MM.1S (cell line): Measurements from ENCODE around the gene MAP3K3.

Experiments
- DNase-seq: peaks from one replicate; pipeline ENCODE4 v3.0.0-alpha.2; 2015
- H2AFZ ChIP-seq: fragments of 300-600 bp; sonication (generic); 2 replicates; pipeline ENCODE4 v1.6.0; 2016; ENCODE audit warnings: antibody characterized with exemption, low read length
- H3F3A ChIP-seq: fragments of 300-600 bp; sonication (generic); 2 replicates; pipeline ENCODE4 v1.6.1; 2016; ENCODE audit warnings: mild to moderate bottlenecking, antibody characterized with exemption, low read length, moderate library complexity, mixed read lengths; ENCODE audit not compliant: insufficient read depth
- H3K27ac ChIP-seq: fragments of 300-600 bp; sonication (generic); 2 replicates; pipeline ENCODE4 v1.5.1; 2016; ENCODE audit warnings: mild to moderate bottlenecking, low read length
- H3K27me3 ChIP-seq: fragments of 300-600 bp; sonication (generic); replicated peaks from 2 replicates; pipeline ENCODE4 v1.6.0; 2016; ENCODE audit warnings: low read length; ENCODE audit not compliant: insufficient read depth
- H3K36me3 ChIP-seq: fragments of 300-600 bp; sonication (generic); replicated peaks from 2 replicates; pipeline ENCODE4 v1.6.1; 2016; ENCODE audit warnings: mild to moderate bottlenecking, low read length, mixed read lengths; ENCODE audit not compliant: insufficient read depth
- H3K4me1 ChIP-seq: fragments of 300-600 bp; sonication (generic); 2 replicates; pipeline ENCODE4 v1.6.1; 2016; ENCODE audit warnings: low read length, mixed read lengths
- H3K4me2 ChIP-seq: fragments of 300-600 bp; sonication (generic); 2 replicates; pipeline ENCODE4 v1.6.0; 2016; ENCODE audit warnings: low read depth, low read length
- H3K4me3 ChIP-seq: fragments of 300-600 bp; sonication (generic); 2 replicates; pipeline ENCODE4 v1.5.1; 2016; ENCODE audit warnings: low read length, mixed read lengths
- H3K79me2 ChIP-seq: fragments of 300-600 bp; sonication (generic); 2 replicates; pipeline ENCODE4 v1.6.1; 2016; ENCODE audit warnings: mixed run types, low read length, mixed read lengths
- H3K9ac ChIP-seq: fragments of 300-600 bp; sonication (generic); 2 replicates; pipeline ENCODE4 v1.6.1; 2016; ENCODE audit warnings: low read length, mixed read lengths
- H3K9me2 ChIP-seq: fragments of 300-600 bp; sonication (generic); replicated peaks from 2 replicates; pipeline ENCODE4 v1.6.1; 2016; ENCODE audit warnings: mild to moderate bottlenecking, low read length, mixed read lengths; ENCODE audit not compliant: insufficient read depth
- H3K9me3 ChIP-seq: fragments of 300-600 bp; sonication (generic); replicated peaks from 2 replicates; pipeline ENCODE4 v1.6.1; 2016; ENCODE audit warnings: mild to moderate bottlenecking, low read length, mixed read lengths; ENCODE audit not compliant: insufficient read depth
- H4K20me1 ChIP-seq: fragments of 300-600 bp; sonication (generic); 2 replicates; pipeline ENCODE4 v1.6.1; 2016; ENCODE audit warnings: mild to moderate bottlenecking, low read length, moderate library complexity, mixed read lengths; ENCODE audit not compliant: insufficient read depth
- EZH2 ChIP-seq: fragments of 300-600 bp; sonication (generic); optimal IDR thresholded peaks from 2 replicates; pipeline ENCODE3; 2017; ENCODE audit warnings: low read depth, mild to moderate bottlenecking, antibody characterized with exemption, low read length, mixed read lengths
- EZH2phosphoT487 ChIP-seq: fragments of 300-600 bp; sonication (generic); IDR thresholded peaks from 2 replicates; pipeline ENCODE4 v1.6.1; 2018; ENCODE audit warnings: antibody characterized with exemption, low read length
- TF ChIP-seq, protein P1 (sequence below): fragments of 300-600 bp; sonication (generic); IDR thresholded peaks from 2 replicates; pipeline ENCODE4 v1.5.1; 2016; ENCODE audit warnings: antibody characterized with exemption, low read length, mixed read lengths

MAP3K3 gene

DNA sequence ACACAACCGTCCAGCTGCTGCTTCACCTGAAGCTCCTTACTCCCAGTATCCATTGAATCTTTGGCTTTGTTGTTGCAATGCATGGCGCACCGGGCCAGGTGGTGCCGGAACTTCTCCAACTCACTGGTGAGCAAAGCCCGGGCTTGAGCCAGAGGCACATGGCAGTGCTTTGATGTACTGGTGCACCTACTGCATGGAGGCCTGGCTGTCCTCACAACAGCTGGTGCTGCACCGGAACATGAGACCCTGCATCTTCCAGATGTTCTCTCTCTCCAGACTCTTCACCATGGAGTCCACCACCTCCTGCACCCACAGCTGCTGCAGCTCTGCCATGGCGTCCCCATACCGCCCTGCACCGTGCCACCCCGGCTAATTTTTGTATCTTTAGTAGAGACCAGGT, 11.4 kb upstream of the MAP3K3 start:
- Histone ChIP-seq H3K4me1 (no peaks in the 10 kb centered on the region), H3F3A (peaks cover 6% of the 10 kb centered on the region; the same call in 1 of the 2 replicates), H3K27me3 (no peaks in the 10 kb centered on the region), H3K9me2 (no peaks in the 10 kb centered on the region), H2AFZ (no peak overlapping the region), H3K9me3 (no peaks in the 10 kb centered on the region), H3K36me3 (no peaks in the 10 kb centered on the region; the same call in 1 of the 2 replicates), H4K20me1 (no peaks in the 10 kb centered on the region), H3K9ac (no peak overlapping the region), H3K4me3 (no peak overlapping the region), H3K27ac (no peak overlapping the region), H3K79me2 (no peaks in the 10 kb centered on the region), H3K4me2 (no peak overlapping the region)
- TF ChIP-seq, protein P1, sequence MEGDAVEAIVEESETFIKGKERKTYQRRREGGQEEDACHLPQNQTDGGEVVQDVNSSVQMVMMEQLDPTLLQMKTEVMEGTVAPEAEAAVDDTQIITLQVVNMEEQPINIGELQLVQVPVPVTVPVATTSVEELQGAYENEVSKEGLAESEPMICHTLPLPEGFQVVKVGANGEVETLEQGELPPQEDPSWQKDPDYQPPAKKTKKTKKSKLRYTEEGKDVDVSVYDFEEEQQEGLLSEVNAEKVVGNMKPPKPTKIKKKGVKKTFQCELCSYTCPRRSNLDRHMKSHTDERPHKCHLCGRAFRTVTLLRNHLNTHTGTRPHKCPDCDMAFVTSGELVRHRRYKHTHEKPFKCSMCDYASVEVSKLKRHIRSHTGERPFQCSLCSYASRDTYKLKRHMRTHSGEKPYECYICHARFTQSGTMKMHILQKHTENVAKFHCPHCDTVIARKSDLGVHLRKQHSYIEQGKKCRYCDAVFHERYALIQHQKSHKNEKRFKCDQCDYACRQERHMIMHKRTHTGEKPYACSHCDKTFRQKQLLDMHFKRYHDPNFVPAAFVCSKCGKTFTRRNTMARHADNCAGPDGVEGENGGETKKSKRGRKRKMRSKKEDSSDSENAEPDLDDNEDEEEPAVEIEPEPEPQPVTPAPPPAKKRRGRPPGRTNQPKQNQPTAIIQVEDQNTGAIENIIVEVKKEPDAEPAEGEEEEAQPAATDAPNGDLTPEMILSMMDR = no peak
- TF ChIP-seq EZH2 (no peak), EZH2phosphoT487 (no peak)
- DNase-seq = no peak

DNA sequence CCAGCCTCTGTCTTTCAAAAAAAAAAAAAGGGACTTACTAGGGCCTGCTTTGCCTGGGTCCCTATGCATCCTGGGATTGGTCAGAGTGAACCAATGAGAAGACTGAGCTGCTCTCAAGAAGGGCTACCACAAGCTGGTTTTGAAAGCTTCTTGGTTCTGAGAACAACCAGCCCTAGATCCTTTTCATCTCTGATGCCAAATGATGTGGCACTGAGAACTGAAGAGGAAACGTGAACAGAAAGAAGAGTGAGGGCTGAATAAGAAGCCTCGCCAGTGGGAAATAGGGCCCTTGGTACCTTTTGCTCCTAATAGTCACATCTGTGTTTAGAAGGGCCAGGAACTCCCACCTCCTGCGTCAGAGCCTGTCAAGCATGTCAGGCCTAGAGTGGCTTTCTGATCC, 10.9 kb upstream of the MAP3K3 start:
- H3K9me3 ChIP-seq = no peaks in the 10 kb centered on the region
- no peak overlapping the region for H3K4me2 ChIP-seq
- no peaks in the 10 kb centered on the region for H4K20me1 ChIP-seq
- no peaks in the 10 kb centered on the region for H3K4me1 ChIP-seq
- no peaks in the 10 kb centered on the region for H3K9me2 ChIP-seq
- no peaks in the 10 kb centered on the region for H3K79me2 ChIP-seq
- no peak for DNase-seq
- no peaks in the 10 kb centered on the region; the same call in 1 of the 2 replicates for H3K36me3 ChIP-seq
- no peak overlapping the region for H3K4me3 ChIP-seq
- no peak overlapping the region for H2AFZ ChIP-seq
- TF ChIP-seq, protein P1 = no peak
- TF ChIP-seq EZH2 (no peak), EZH2phosphoT487 (no peak)
- no peak overlapping the region for H3K9ac ChIP-seq
- no peak overlapping the region for H3K27ac ChIP-seq
- H3K27me3 ChIP-seq = no peaks in the 10 kb centered on the region
- peaks cover 6% of the 10 kb centered on the region; the same call in 1 of the 2 replicates for H3F3A ChIP-seq

DNA sequence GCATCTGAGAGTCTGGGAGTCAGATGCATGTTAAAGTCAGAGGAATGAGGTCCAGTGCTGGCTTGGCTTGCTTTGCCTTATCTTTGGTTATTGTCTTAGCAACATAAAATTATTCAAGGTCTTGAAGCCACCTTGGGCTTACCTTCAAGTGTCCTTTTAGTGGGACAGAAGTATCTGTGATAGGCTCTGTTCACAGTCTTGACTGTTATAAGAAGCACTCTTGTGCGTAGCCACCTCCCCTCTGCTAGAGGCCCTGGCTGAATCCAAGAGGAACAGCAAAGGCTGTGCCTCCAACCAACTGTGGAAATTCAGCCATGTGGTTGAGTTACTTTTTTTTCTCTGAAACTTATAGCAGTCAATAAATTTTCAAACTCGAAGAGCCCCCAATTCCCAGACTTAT, 8.6 kb upstream of the MAP3K3 start:
- no peak for DNase-seq
- no peaks in the 10 kb centered on the region for H3K4me1 ChIP-seq
- no peak overlapping the region for H2AFZ ChIP-seq
- H3K9me2 ChIP-seq = no peaks in the 10 kb centered on the region
- no peak overlapping the region for H3K9ac ChIP-seq
- no peaks in the 10 kb centered on the region for H4K20me1 ChIP-seq
- no peak overlapping the region for H3K4me3 ChIP-seq
- peaks cover 6% of the 10 kb centered on the region; the same call in 1 of the 2 replicates for H3F3A ChIP-seq
- no peaks in the 10 kb centered on the region; the same call in 1 of the 2 replicates for H3K36me3 ChIP-seq
- no peaks in the 10 kb centered on the region for H3K27me3 ChIP-seq
- no peaks in the 10 kb centered on the region for H3K9me3 ChIP-seq
- H3K27ac ChIP-seq = no peak overlapping the region
- no peaks in the 10 kb centered on the region for H3K79me2 ChIP-seq
- no peak overlapping the region for H3K4me2 ChIP-seq
- TF ChIP-seq EZH2phosphoT487 (no peak), EZH2 (no peak)

- Histone ChIP-seq H4K20me1 (no peaks in the 10 kb centered on the region), H3F3A (peaks cover 10% of the 10 kb centered on the region; the same call in 1 of the 2 replicates), H3K9me2 (no peaks in the 10 kb centered on the region), H3K27me3 (no peaks in the 10 kb centered on the region), H3K4me1 (peaks cover 14% of the 10 kb centered on the region), H3K4me3 (peak overlapping the region; percentile 67), H3K27ac (peak overlapping the region; percentile 46; the same call in 1 of the 2 replicates), H3K9me3 (no peaks in the 10 kb centered on the region), H3K4me2 (peak overlapping the region; percentile 81), H2AFZ (peak overlapping the region; percentile 88), H3K79me2 (peaks cover 33% of the 10 kb centered on the region), H3K9ac (peak overlapping the region; percentile 66), H3K36me3 (no peaks in the 10 kb centered on the region)
- DNase-seq = no peak
- no peak for TF ChIP-seq EZH2
- TF ChIP-seq, protein P1 = no peak
Observed at GRCh38 chr17:63621229-63621683, 961 bp upstream of the MAP3K3 start.
